Adrenal gland (tissue), 12 donors: ENCODE measurements around the gene CACNA1C. TPM values are rescaled to one million over a fixed set of nuclear protein-coding genes. Genes with fewer than 3 reads are reported as not detected.

Experiments
- DNase-seq, 7 donors: peaks; one replicate each; pipeline ENCODE4 v3.0.0-alpha.2; 2019 to 2020
- H3K27ac ChIP-seq, 5 donors: fragments of 200-600 bp; sonication (generic) in 4 of 5; 1 replicate in 3 of 5; 2 replicates in 2 of 5; pipeline versions ENCODE4 v1.5.1 to v1.8.0; 2016 to 2020; ENCODE audit warnings: mild to moderate bottlenecking in 1 of 5
- H3K27me3 ChIP-seq: fragments of 200-600 bp; 2 replicates; pipeline ENCODE4 v1.8.0; 2021
- H3K36me3 ChIP-seq, 2 donors: fragments of 200-600 bp; replicated peaks in 1 of 2; 1 replicate in 1 of 2; 2 replicates in 1 of 2; pipeline versions ENCODE4 v1.5.1 to v1.8.0; 2018 to 2022
- H3K4me1 ChIP-seq, 2 donors: fragments of 200-600 bp; replicated peaks in 1 of 2; 1 replicate in 1 of 2; 2 replicates in 1 of 2; pipeline versions ENCODE4 v1.5.1 to v1.8.0; 2018 to 2021
- H3K4me3 ChIP-seq, 4 donors: fragments of 200-600 bp; sonication (generic) in 3 of 4; one replicate each; pipeline ENCODE4 v1.5.1; 2016 to 2018
- H3K9me3 ChIP-seq, 3 donors: fragments of 200-600 bp; sonication (generic) in 1 of 3; replicated peaks in 1 of 3; 1 replicate in 2 of 3; 2 replicates in 1 of 3; pipeline versions ENCODE4 v1.5.1 to v1.8.0; 2016 to 2021
- CTCF ChIP-seq, 6 experiments: fragments of 450-650 bp in 4 of 6; fragments of 200-600 bp in 2 of 6; sonication (generic) in 1 of 6; IDR thresholded peaks; 1 replicate in 5 of 6; 2 replicates in 1 of 6; pipeline versions ENCODE4 v1.5.1 to v1.8.0; 2016 to 2021; ENCODE audit warnings: antibody characterized with exemption in 6 of 6, mild to moderate bottlenecking in 2 of 6, moderate library complexity in 1 of 6
- POLR2A ChIP-seq, 2 donors: fragments of 450-650 bp; IDR thresholded peaks; one replicate each; pipeline ENCODE4 v1.6.1; 2017; ENCODE audit warnings: antibody characterized with exemption in 2 of 2, mild to moderate bottlenecking in 2 of 2, moderate library complexity in 1 of 2
- WGBS, 4 donors: extraction: QIAGEN DNeasy Blood & Tissue Kit in 2 of 4; methylation state at CpG; one replicate each; pipeline versions ENCODE4 v1.1.5 to v1.1.7; 2013 to 2017; 5-methylcytosine and 5-hydroxymethylcytosine counted together
- intact Hi-C, 2 donors: fragments of 100-400 bp; cut with DNase I; formaldehyde crosslinking; loops; one replicate each; pipeline versions ENCODE4 v1.14.1 to v1.15.0; 2022 to 2023
- polyA plus RNA-seq, 3 donors: library from polyadenylated mRNA; stranded (reverse); fragments of 200-250 nt in 2 of 3; fragments of 350-450 nt in 1 of 3; fragmentation: Illumina TruSeq in 1 of 3; extraction: RNeasy Lipid Tissue Mini Kit (QIAGEN cat#74804) in 1 of 3; gene quantifications; one replicate each; pipeline ENCODE4 v1.2.3, GENCODE V29; 2013 to 2014
- total RNA-seq, 9 donors: library from RNA; depleted of rRNA in 4 of 9; stranded (reverse); fragments of >200 nt in 4 of 9; fragments of 120-200 nt in 1 of 9; fragmentation: NEBNext Ultra II Directional in 1 of 9; extraction: Animal tissue kit (Norgen Biotek cat#: 25700) in 1 of 9; gene quantifications; one replicate each; pipeline versions ENCODE4 v1.1.0 to v1.2.4, GENCODE V29; 2013 to 2023
- donor health status: healthy with polysubstance abuse.
- donor health status: Bipolar disorder and iron deficiency.
- donor health status: DM: yes; HTN: yes; CAD: no.
- donor health status: DM: no; HTN: no; CAD: no.
- donor health status: DM: no; HTN: no; CAD: no.
- donor health status: DM: yes; HTN: yes; CAD: no.

Gene CACNA1C
- total and polyA plus RNA-seq, 12 donors: 1.4 to 5.8 (median 3.5) TPM

- intact Hi-C loops: no loop called here
- DNase-seq: no peak
Observed at GRCh38 chr12:2382370-2383155, 329.8 kb downstream of the CACNA1C start.

DNA sequence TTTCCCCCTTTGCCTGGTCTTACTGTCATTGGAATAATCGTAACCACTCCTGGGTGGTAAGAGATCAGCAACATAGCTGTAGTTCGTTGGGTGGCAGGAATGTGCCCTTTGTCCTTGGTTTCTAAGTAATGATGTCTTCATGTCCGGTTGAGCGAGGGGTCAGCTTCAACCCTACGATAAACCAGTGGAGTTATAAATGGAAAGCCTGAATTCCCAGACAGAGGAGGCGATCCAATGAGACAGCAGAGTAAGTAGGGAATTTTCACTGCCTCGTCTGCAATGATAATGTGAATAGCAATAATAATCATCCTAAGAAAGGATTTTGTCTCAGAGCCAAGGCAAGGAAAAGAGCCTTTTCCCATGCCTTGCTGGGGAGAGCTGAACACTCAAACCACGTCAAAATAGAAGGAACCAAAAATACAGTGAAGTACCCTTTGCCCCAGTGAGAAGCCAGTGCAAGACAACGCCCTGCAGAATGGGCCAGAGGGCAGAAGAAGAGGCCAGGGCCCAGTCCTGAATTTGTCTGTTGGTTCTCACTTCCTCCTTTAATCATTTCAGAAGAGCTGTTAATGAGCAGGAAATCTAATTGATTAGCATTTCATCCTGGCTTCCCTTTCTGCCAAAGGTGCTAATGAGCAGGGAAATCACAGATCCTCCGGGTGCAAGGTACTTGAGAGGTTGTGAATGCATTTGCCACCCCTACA, 330.7 kb downstream of the CACNA1C start:
- no peaks in the 10 kb centered on the region for H3K4me1 ChIP-seq
- TF ChIP-seq CTCF (IDR thresholded peaks at IDR 0.05): no peak
- no peak for TF ChIP-seq POLR2A (IDR thresholded peaks at IDR 0.05)
- no peaks in the 10 kb centered on the region for H3K9me3 ChIP-seq
- H3K4me3 ChIP-seq: no peak overlapping the region
- no peaks in the 10 kb centered on the region for H3K36me3 ChIP-seq
- WGBS, 4 donors: 67 to 74% (median 71%) methylated on average over 10 of the region's 10 CpGs
- intact Hi-C loops: no loop called here
- peak in 2 of 7 donors; percentile 20 to 59 for DNase-seq
- H3K27me3 ChIP-seq: no peaks in the 10 kb centered on the region
- H3K27ac ChIP-seq: peak overlapping the region in 1 of 5 donors; percentile 78

More at GRCh38 chr12:2382370-2383155, 329.8 kb downstream of the CACNA1C start:
- Histone ChIP-seq H3K9me3 (no peaks in the 10 kb centered on the region), H3K36me3 (no peaks in the 10 kb centered on the region), H3K4me1 (no peaks in the 10 kb centered on the region), H3K27me3 (no peaks in the 10 kb centered on the region), H3K27ac (peak overlapping the region in 1 of 5 donors; percentile 73), H3K4me3 (no peak overlapping the region)
- TF ChIP-seq CTCF (IDR thresholded peaks at IDR 0.05) (peak in 1 of 6 experiments; percentile 4), POLR2A (IDR thresholded peaks at IDR 0.05) (no peak)
- 68 to 75% (median 73%) methylated on average over 5 of the region's 5 CpGs for WGBS, 4 donors

DNA sequence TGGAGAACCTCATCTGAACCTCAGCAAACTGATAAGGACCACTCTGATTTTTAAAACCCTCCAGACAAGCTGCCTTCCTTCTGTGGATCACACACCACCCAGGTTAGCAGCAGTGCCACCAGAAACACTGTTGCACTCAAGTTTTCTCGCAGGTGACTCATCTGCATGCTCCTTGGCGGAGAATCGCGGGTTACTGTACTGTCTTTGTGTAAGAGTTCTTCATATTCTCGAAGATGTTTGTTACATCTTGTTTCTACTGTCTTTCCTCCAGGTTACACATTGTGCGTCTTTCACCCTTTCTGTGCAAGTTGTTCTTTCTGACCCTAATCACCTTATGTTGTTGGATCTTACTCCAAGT, 331.2 kb downstream of the CACNA1C start:
- no peak for TF ChIP-seq CTCF (IDR thresholded peaks at IDR 0.05)
- TF ChIP-seq POLR2A (IDR thresholded peaks at IDR 0.05): no peak
- Histone ChIP-seq H3K4me3 (no peak overlapping the region), H3K27me3 (no peaks in the 10 kb centered on the region), H3K9me3 (no peaks in the 10 kb centered on the region), H3K4me1 (no peaks in the 10 kb centered on the region), H3K36me3 (no peaks in the 10 kb centered on the region), H3K27ac (peak overlapping the region in 1 of 5 donors; percentile 78)
- WGBS, 4 donors: 87 to 93% (median 93%) methylated on average over 6 of the region's 6 CpGs
- intact Hi-C loops: no loop called here
- DNase-seq: no peak

GRCh38 chr12:2384533-2385351, 332.0 kb downstream of the CACNA1C start:
- no peaks in the 10 kb centered on the region for H3K27me3 ChIP-seq
- peak overlapping the region in 1 of 5 donors; percentile 36 for H3K27ac ChIP-seq
- TF ChIP-seq POLR2A (IDR thresholded peaks at IDR 0.05): no peak
- no peak for TF ChIP-seq CTCF (IDR thresholded peaks at IDR 0.05)
- no peaks in the 10 kb centered on the region for H3K9me3 ChIP-seq
- no peaks in the 10 kb centered on the region for H3K36me3 ChIP-seq
- no peak for DNase-seq
- no peaks in the 10 kb centered on the region for H3K4me1 ChIP-seq
- intact Hi-C loops: no loop called here
- no peak overlapping the region for H3K4me3 ChIP-seq
- 79 to 88% (median 81%) methylated on average over 17 of the region's 17 CpGs for WGBS, 4 donors
